GM18907 (cell line): Measurements from ENCODE around the gene SPRY1.
A peak's percentile ranks its signal among the peaks of the same experiment; 100 is the strongest.

Source experiments
- ATAC-seq: cut with Tn5 transposase; IDR thresholded peaks from one replicate; pipeline ENCODE4 v1.9.1; 2021; ENCODE audit warnings: mild to moderate bottlenecking, moderate library complexity; ENCODE audit not compliant: unreplicated experiment

Gene SPRY1

DNA sequence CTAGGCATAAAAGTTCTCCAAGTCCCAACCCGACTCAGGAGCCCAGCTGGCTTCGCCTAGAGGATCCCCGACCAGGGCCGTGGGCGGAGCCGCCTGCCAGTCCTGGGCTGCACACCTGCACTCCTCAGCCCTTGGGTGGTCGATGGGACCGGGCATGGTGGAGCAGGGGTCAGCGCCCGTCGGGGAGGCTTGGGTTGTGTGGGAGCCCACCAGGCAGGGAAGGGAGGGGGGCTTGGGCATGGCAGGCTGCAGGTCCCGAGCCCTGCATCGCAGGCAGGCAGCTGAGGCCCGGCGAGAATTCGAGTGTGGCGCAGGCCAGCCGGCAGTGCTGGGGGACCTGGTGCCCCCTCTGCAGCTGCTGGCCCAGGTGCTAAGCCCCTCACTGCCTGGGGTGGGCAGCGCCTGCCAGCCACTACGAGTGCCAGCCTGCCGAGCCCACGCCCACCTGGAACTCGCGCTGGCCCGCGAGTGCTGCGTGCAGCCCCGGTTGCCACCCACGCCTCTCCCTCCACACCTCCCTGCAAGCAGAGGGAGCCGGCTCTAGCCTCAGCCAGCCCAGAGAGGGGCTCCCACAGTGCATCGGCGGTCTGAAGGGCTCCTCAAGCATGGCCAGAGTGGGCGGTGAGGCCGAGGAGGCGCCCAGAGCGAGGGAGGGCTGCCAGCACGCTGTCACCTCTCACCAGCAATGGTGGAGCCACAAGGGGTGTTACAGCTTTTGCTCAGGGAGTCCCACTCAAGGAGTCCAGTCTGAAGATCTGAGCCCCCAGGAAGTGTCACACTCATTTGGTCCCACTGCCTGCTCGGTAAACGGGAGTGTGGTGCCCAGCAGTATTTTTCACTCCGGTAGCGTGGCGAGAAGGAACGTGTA, 38.9 kb downstream of the SPRY1 start:
- no peak for ATAC-seq

DNA sequence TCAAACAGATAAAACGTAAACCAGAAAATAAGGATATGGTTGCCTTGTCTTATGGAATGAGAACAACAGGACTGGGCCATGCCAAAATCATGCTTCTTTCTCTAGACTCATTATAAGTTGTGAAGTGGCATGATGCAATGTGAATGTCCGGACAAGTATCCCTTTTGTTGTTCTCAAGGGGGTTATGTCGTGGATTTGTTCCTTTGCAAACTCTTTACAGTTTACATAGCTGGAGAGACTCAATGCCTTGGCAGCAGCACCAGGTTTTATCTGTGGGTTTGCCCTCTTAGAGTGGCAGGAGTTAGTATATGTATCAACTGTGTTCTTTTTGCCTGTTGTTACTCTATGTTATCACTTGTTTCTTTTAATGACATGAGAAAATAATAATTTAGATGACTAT, 41.4 kb downstream of the SPRY1 start:
- no peak for ATAC-seq

DNA sequence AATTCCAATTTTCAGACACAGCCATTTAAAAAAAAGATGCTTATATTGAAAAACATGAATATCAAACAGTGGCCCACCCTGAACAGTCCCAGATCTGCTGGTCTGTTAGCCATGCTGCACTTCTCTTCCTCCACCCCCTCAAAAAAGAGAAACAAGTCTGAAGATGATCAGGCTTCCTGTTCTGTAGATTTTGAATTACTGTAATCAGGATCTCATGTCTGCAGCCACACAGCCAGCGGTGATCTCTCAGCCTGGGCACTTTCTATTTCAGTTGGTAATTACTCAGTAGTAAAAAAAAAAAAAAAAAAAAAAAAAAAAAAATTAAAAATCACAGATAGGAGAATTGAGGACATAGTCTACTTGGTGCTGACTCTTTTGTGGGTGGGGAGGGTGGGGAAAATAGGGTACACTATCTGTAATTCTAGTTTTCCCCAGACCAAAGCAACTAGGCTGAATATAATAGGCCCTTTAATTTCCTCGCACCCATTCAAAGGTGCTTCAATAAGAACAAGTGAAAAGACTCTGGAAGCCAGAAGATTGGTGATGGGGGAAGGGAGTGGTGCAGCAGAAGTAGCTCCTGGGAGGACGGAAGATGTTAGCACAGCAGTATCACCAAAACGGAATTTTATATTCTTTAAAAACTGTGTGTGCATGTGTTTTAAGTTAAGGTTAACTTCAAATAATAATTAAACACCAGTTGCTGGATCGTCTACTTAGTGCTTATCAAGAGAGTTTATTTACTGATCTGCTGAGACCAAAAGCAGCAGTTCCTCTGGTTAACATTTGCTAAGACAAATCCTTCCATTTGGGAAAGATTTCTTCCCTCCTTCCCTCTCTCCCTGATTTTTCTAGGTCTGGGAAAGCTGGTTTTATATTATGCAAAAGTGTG, 47.0 kb downstream of the SPRY1 start:
- peak; percentile 71 for ATAC-seq

DNA sequence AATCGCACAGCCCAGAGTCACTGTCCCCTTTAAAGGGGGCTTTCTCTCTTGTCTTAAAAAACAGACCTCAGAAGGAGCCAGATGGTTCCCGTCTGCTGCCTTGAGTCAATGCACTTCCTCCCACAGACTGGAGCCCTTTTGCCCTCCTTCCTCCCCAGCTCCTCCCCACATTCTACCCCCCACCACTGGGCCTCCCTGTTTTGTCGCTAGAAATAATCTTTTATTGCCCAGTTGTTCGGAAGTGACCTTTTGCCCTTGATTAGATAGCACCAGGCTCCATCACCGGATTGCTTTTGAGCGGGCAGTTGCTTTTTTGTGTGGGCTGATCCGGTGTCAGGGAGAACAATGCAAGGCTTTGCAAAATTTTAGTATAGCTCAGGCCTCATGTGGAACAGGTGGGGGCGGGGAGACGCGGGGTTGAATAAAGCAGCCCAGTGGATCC, 47.7 kb downstream of the SPRY1 start:
- ATAC-seq, result peak; percentile 94

DNA sequence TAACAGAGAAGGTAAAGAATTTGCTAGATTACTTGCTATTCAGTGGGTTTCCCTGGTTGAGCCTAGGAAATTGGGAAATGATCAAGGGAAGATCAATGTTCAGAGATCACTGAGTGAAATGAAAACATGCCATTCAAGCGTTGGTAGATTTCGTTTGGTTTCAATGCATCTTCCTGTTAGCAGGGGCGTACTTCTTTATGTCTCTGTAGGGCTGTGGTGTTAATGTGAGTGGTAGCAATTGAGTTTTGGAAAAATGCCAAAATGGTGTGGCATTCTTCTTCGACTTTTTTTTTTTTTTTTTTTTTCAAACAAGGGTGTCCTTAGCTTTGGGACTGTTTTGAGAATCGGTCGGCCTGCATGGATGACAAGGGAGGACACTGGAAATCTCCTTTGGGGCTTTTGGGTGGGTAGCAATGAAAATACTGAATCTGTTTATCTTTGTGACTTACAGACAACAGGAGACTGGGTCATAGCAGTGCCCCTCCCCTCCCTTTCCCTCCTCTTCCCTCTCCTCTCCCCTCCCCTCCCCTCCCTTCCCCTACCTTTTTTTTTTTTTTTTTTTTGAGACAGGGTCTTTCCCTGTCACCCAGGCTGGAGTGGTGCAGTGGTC, 50.4 kb downstream of the SPRY1 start:
- ATAC-seq, result no peak

DNA sequence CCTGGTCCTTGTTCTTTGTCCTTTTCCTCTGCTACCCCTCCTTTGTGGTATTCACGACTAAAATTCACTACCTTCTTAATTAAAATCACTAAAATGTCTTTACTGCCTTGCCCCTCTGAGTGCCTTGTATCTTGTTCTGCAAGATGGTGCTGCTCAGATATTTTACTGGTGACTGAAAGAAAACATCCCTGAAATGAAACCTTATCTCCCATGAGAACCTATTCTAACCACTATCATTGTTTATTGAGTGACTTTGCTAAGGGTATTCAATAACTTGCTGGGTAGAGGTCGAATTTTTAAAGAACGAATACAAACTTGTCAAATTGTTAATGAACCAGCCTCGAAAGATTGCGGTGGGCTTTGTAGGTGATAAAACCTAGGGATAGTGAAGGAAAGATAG, 52.8 kb downstream of the SPRY1 start:
- peak; percentile 31 for ATAC-seq

DNA sequence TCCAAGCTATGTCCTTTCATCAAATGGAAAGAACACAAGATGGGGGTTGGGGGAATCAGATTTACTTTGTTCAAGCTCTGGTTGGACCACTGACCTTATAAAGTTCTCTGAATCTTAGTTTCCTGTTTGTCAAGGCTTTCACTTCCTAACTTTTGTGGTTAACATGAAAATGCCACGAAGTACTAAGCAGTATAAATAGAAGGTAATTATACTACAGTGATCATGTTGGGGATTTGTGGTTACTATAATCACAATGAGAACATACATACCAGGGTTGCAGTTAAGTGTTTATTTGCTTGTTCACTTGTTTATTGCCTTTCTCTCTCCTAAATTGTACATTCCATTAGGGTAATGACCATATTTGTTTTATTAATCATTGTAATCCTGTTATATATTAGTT, 53.2 kb downstream of the SPRY1 start:
- ATAC-seq, result peak; percentile 95

DNA sequence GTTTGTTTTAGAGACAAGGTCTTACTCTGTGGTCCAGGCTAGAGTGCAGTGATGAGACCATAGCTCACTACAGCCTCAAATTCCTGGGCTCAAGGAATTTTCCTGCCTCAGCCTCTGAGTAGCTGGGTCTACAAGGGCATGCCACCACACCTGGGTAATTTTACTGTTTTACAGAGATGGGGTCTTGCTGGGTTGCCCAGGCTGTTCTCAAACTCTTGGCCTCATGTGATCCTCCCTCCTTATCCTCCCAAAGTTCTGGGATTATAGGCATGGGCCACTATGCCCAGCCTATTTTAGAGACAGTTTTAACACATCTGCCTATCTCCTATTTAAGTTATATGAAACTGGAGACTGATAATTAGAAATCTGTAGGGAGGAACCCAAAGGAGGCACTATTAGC, 53.8 kb downstream of the SPRY1 start:
- no peak for ATAC-seq

DNA sequence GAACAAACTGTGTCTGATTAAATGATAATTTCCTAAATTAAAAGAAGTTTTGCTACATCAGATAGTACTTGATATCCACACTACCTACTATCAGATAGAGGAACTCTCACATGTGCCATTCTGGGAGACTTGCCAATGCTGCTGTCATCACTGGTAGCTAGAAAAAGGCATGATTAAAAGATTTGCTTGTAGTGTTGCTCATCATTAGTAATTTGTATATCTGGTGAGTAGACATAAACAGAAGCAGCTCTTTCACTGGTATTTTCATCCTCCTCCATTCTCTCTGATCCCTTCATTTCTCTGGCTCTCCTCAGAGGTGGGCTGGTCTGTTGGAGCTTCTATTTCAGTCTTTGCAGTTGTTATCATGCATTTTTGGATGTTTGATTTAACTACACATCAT, 56.0 kb downstream of the SPRY1 start:
- no peak for ATAC-seq

DNA sequence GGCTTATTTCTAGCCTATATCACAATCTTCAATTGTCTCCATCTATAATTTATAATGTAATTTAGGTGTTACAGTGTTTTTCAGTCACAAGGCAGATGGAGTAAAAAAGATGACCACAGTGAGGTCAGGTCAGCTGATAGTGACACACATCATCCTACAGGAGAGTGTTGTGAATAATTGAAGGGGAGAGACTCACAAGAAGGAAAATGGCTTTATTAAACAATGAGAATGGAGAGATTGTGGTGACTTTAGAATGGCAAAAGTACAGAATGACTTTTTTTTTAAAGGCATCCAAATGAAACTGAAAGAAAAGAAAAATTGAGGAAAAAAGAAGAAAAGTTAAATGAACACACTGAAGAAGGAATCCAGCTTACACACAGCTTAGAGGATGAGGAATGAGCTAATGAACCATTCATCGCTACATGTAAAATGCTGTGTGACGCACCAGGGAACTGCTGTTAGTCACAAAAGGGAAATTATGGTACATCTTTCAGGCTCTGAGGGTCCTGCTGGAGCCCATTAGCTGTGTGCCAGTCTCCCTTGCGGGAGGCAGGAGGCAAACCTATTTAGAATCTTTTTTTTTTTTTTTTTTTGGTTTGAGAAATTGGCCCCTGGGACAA, 56.6 kb downstream of the SPRY1 start:
- ATAC-seq, result no peak
